ENCODE measurements around the gene C11orf71. TPM values are rescaled to one million over a fixed set of nuclear protein-coding genes. Genes with fewer than 3 reads are reported as not detected.

Gene C11orf71
- total RNA-seq, 1 donor from 2014 or later: 0.43 TPM

DNA sequence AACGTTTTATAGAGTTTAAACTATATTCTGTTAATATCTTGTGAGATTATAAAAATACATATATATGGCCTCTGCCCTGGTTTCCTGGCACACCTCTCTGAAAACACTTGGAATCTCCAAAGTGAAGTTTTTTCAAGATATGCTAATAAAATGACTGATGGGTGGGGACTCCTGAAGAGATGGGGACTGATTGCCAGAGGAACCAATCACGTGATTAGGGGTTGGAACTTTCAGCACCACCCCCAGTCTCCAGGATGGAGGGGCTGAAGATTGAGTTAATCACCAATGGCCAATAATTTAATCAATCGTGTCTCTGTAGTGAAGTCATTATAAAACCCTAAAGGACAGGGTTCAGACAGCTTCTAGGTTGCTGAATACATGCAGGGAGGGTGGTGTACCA lies 37.4 kb downstream of the C11orf71 start:
- Histone ChIP-seq H3K36me3 (no peaks in the 10 kb centered on the region), H3K9me3 (no peaks in the 10 kb centered on the region), H3K27me3 (no peaks in the 10 kb centered on the region), H3K4me3 (no peak overlapping the region), H3K4me1 (peaks cover 0 to 12% of the 10 kb centered on the region in 2 donors), H3K27ac (no peak overlapping the region)
- TF ChIP-seq, protein P1, sequence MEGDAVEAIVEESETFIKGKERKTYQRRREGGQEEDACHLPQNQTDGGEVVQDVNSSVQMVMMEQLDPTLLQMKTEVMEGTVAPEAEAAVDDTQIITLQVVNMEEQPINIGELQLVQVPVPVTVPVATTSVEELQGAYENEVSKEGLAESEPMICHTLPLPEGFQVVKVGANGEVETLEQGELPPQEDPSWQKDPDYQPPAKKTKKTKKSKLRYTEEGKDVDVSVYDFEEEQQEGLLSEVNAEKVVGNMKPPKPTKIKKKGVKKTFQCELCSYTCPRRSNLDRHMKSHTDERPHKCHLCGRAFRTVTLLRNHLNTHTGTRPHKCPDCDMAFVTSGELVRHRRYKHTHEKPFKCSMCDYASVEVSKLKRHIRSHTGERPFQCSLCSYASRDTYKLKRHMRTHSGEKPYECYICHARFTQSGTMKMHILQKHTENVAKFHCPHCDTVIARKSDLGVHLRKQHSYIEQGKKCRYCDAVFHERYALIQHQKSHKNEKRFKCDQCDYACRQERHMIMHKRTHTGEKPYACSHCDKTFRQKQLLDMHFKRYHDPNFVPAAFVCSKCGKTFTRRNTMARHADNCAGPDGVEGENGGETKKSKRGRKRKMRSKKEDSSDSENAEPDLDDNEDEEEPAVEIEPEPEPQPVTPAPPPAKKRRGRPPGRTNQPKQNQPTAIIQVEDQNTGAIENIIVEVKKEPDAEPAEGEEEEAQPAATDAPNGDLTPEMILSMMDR (IDR thresholded peaks at IDR 0.05): no peak
- intact Hi-C loops (cut with DNase I): no loop called here
- DNase-seq (ENCODE audit: low spot score in 2 of 2): no peak

DNA sequence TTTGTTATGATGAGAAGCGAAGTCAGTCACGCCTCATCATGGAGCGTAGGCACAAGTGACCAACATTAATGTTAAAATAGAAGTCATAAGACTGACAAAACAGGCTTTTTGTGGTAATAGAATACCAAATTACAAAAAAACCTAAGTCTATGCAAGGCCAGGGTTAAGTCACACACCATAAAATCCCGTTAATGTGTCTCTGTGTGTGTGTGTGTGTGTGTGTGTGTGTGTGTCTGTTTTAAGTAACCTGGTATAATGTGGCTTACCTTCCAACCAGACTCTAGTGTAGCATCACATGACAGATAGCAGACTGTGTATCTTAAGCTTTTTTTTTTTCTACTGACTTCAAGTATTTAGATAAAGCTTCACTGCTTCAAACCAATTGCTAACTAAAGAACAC lies 38.0 kb downstream of the C11orf71 start:
- Histone ChIP-seq H3K27me3 (no peaks in the 10 kb centered on the region), H3K9me3 (no peaks in the 10 kb centered on the region), H3K4me1 (peaks cover 0 to 6% of the 10 kb centered on the region in 2 donors), H3K4me3 (no peak overlapping the region), H3K27ac (no peak overlapping the region), H3K36me3 (no peaks in the 10 kb centered on the region)
- no peak for DNase-seq (ENCODE audit: low spot score in 2 of 2)
- intact Hi-C loops (cut with DNase I): no loop called here
- TF ChIP-seq, protein P1 (IDR thresholded peaks at IDR 0.05): no peak

DNA sequence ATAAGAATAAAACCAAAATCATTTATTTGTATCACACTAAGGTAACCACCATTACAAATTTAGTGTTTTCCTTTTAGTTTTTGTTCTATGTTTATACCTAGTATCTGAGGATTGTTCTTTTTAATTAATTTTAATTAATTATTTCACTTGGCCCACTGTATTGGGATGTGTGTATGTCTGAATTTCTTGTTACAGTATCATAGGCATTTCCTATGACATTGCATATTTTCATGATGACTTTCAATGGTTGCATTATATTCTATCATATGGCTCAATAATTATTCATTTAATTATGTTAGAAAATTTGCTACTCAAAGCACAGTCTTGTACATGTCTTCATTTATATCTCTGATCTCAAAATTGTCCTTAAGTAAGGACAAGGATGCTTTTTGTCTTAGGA lies 41.0 kb downstream of the C11orf71 start:
- H3K9me3 ChIP-seq: no peaks in the 10 kb centered on the region
- TF ChIP-seq, protein P1 (IDR thresholded peaks at IDR 0.05): no peak
- DNase-seq (ENCODE audit: low spot score in 2 of 2): no peak
- H3K36me3 ChIP-seq: no peaks in the 10 kb centered on the region
- H3K4me1 ChIP-seq: no peaks in the 10 kb centered on the region
- no peak overlapping the region for H3K27ac ChIP-seq
- intact Hi-C loops (cut with DNase I): no loop called here
- no peaks in the 10 kb centered on the region for H3K27me3 ChIP-seq
- no peak overlapping the region for H3K4me3 ChIP-seq

DNA sequence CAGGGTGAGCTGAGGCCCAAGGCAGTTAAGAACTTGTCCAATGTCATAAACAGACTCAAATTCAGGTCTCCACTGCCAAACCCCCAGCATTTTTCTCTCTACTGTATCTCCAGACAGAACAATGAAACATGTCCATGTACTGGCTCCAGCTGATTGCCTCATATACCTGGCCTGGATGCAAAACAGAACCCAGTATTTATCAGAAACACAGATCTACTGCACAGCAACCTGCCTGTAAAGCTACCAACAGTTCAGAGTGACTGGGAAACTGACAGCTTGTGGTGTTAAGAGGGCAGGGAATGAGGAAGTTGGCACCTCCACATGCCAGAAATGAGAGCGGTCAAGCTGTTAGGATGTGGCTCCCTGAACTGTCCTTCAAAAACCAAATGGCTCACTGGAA lies 41.6 kb downstream of the C11orf71 start:
- intact Hi-C loops (cut with DNase I): no loop called here

DNA sequence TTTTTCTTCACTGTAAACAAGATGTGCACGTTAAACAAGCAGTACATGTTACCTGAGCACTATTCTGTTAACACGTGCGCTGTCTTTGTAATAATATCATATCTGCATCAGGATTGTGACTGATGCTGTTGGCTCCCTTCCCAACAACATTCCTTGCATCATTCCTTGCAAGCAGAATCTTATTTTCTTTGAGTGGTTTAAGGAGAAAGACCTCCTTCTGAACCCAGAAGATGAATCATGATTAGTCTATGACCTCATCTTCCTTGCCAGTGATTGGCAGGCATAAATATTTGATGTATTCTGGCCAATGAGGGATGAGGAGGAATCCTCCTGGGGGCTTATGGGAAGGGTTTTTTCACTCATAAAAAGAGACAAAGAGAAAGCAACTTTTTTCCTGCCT lies 46.2 kb downstream of the C11orf71 start:
- H3K27me3 ChIP-seq: no peaks in the 10 kb centered on the region
- no peak overlapping the region for H3K4me3 ChIP-seq
- DNase-seq (ENCODE audit: low spot score in 2 of 2): no peak
- TF ChIP-seq, protein P1 (IDR thresholded peaks at IDR 0.05): no peak
- no peaks in the 10 kb centered on the region for H3K36me3 ChIP-seq
- intact Hi-C loops (cut with DNase I): loop anchor here (5.0 kb wide), 1 partner anchor 408 kb away; no protein-coding TSS in a partner anchor
- H3K27ac ChIP-seq: no peak overlapping the region
- no peaks in the 10 kb centered on the region for H3K4me1 ChIP-seq
- H3K9me3 ChIP-seq: no peaks in the 10 kb centered on the region

More for the DNA sequence above, 41.6 kb downstream of the C11orf71 start:
- Histone ChIP-seq H3K9me3 (no peaks in the 10 kb centered on the region), H3K27me3 (no peaks in the 10 kb centered on the region), H3K4me1 (no peaks in the 10 kb centered on the region), H3K27ac (no peak overlapping the region), H3K4me3 (no peak overlapping the region), H3K36me3 (no peaks in the 10 kb centered on the region)
- DNase-seq (ENCODE audit: low spot score in 2 of 2): no peak
- TF ChIP-seq, protein P1 (IDR thresholded peaks at IDR 0.05): no peak

DNA sequence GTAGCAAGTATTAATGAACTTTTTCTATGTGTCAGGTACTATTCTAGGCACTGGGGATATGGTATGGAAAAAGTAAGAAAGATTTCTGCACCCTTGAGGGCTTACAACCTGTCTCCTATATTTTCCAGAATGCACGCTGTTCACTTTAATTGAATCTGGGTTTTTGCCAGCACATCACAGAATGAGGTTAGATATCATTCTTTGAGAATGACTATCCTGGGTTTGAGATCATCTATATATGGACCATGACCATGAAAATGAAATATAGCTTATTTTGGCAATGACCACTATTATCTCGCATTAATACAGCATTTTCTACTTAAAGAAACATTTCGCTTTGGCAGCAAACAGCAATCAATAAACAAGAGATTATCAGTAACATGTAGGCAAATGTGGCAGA lies 46.9 kb downstream of the C11orf71 start:
- Histone ChIP-seq H3K27me3 (no peaks in the 10 kb centered on the region), H3K27ac (no peak overlapping the region), H3K9me3 (no peaks in the 10 kb centered on the region), H3K4me3 (no peak overlapping the region), H3K36me3 (no peaks in the 10 kb centered on the region), H3K4me1 (no peaks in the 10 kb centered on the region)
- DNase-seq (ENCODE audit: low spot score in 2 of 2): no peak
- TF ChIP-seq, protein P1 (IDR thresholded peaks at IDR 0.05): no peak
- intact Hi-C loops (cut with DNase I): loop anchor here (5.0 kb wide), 1 partner anchor 409 kb away; no protein-coding TSS in a partner anchor
